IMR-90 (cell line): ENCODE data around the gene HOXA2. TPM values are rescaled to one million over a fixed set of nuclear protein-coding genes. Genes with fewer than 3 reads are reported as not detected.

Experiments
- ATAC-seq: fragments of 200-7000 bp; cut with Tn5 transposase; 2 replicates; pipeline ENCODE4 v1.9.1; 2020; ENCODE audit warnings: low read depth, mild to moderate bottlenecking, moderate library complexity
- BruUV-seq: library from RNA; stranded (reverse); fragments of 400-500 nt; replicated peaks from 2 replicates; lab custom pipeline; 2021; lab: Mats Ljungman, UMichigan
- CTCF ChIA-PET: fragments of 300-600 bp; formaldehyde crosslinking; extraction: SDS; loops from one replicate; lab custom pipeline; 2021; ENCODE audit warnings: antibody characterized with exemption; lab: Yijun Ruan, JAX
- POLR2A ChIA-PET: fragments of 300-600 bp; sonication (Branson Sonifier 250); formaldehyde crosslinking; loops from one replicate; lab custom pipeline; 2022; ENCODE audit warnings: antibody characterized with exemption; ENCODE audit not compliant: unreplicated experiment; lab: Charles Lee
- DNase-seq: peaks from one replicate; pipeline ENCODE4 v3.0.0; 2013
- H2AFZ ChIP-seq: replicated peaks from 2 replicates; pipeline ENCODE3; 2013; ENCODE audit warnings: low read length, mild to moderate bottlenecking; ENCODE audit not compliant: poor library complexity
- H2AK5ac ChIP-seq: 2 replicates; pipeline ENCODE4 v1.6.1; 2013; ENCODE audit warnings: low read depth, low read length, inconsistent platforms
- H2AK9ac ChIP-seq: replicated peaks from 2 replicates; pipeline ENCODE3; 2013; ENCODE audit warnings: mild to moderate bottlenecking, low read depth, low read length, moderate library complexity; ENCODE audit not compliant: poor library complexity
- H2BK120ac ChIP-seq: 2 replicates; pipeline ENCODE4 v1.6.1; 2013; ENCODE audit warnings: low read depth, low read length, inconsistent platforms
- H2BK15ac ChIP-seq: 3 replicates; pipeline ENCODE4 v1.6.1; 2013; ENCODE audit warnings: low read depth, low read length, inconsistent platforms
- H2BK20ac ChIP-seq: 2 replicates; pipeline ENCODE4 v1.6.1; 2013; ENCODE audit warnings: low read depth, mild to moderate bottlenecking, inconsistent platforms, low read length, moderate library complexity
- H2BK5ac ChIP-seq: 2 replicates; pipeline ENCODE4 v1.6.1; 2013; ENCODE audit warnings: mild to moderate bottlenecking, low read depth, low read length, inconsistent platforms; ENCODE audit not compliant: poor library complexity, severe bottlenecking
- H3K14ac ChIP-seq: replicated peaks from 2 replicates; pipeline ENCODE4 v1.6.1; 2013; ENCODE audit warnings: low read depth, low read length, inconsistent platforms
- H3K18ac ChIP-seq: 2 replicates; pipeline ENCODE4 v1.6.1; 2013; ENCODE audit warnings: low read depth, low read length, control low read depth
- H3K23ac ChIP-seq: 2 replicates; pipeline ENCODE4 v1.6.1; 2013; ENCODE audit warnings: low read depth, low read length, inconsistent platforms
- H3K27ac ChIP-seq: 2 replicates; pipeline ENCODE4 v1.5.1; 2013; ENCODE audit warnings: mild to moderate bottlenecking, control low read depth, low read length; ENCODE audit not compliant: insufficient read depth
- H3K27me3 ChIP-seq: 2 replicates; pipeline ENCODE4 v1.6.1; 2013; ENCODE audit warnings: low read length; ENCODE audit not compliant: control insufficient read depth, insufficient read depth
- H3K36me3 ChIP-seq: 2 replicates; pipeline ENCODE4 v1.6.1; 2013; ENCODE audit warnings: low read length, mixed read lengths; ENCODE audit not compliant: control insufficient read depth, insufficient read depth
- H3K4ac ChIP-seq: 2 replicates; pipeline ENCODE4 v1.6.1; 2013; ENCODE audit warnings: low read depth, low read length, inconsistent platforms
- H3K4me1 ChIP-seq: 2 replicates; pipeline ENCODE4 v1.6.1; 2013; ENCODE audit warnings: low read length, mixed read lengths; ENCODE audit not compliant: control insufficient read depth, insufficient read depth
- H3K4me2 ChIP-seq: 2 replicates; pipeline ENCODE4 v1.6.1; 2013; ENCODE audit warnings: low read depth, mild to moderate bottlenecking, control low read depth, low read length, moderate library complexity
- H3K4me3 ChIP-seq: 2 replicates; pipeline ENCODE4 v1.5.1; 2013; ENCODE audit warnings: low read depth, mild to moderate bottlenecking, control low read depth, low read length, moderate library complexity; ENCODE audit not compliant: insufficient read depth
- H3K56ac ChIP-seq: 2 replicates; pipeline ENCODE4 v1.6.1; 2013; ENCODE audit warnings: low read length, inconsistent platforms; ENCODE audit not compliant: insufficient read depth; ENCODE audit errors: extremely low read depth
- H3K79me1 ChIP-seq, 2 experiments: 2 replicates each; pipeline ENCODE4 v1.6.1; 2013; ENCODE audit warnings: low read length in 2 of 2, inconsistent platforms in 1 of 2, low read depth in 1 of 2
- H3K9ac ChIP-seq: 2 replicates; pipeline ENCODE4 v1.6.1; 2013; ENCODE audit warnings: low read depth, low read length, control low read depth
- H3K9me1 ChIP-seq: 2 replicates; pipeline ENCODE4 v1.6.1; 2013; ENCODE audit warnings: low read length, inconsistent platforms; ENCODE audit not compliant: insufficient read depth
- H3K9me3 ChIP-seq: 2 replicates; pipeline ENCODE4 v1.6.1; 2013; ENCODE audit warnings: low read length; ENCODE audit not compliant: control insufficient read depth, insufficient read depth
- H4K20me1 ChIP-seq: 2 replicates; pipeline ENCODE4 v1.6.1; 2013; ENCODE audit warnings: low read length, inconsistent platforms; ENCODE audit not compliant: insufficient read depth
- H4K5ac ChIP-seq: 2 replicates; pipeline ENCODE4 v1.6.1; 2013; ENCODE audit warnings: mild to moderate bottlenecking, low read depth, low read length, control low read depth
- H4K8ac ChIP-seq, 2 experiments: 2 replicates each; pipeline ENCODE4 v1.6.1; 2013; ENCODE audit warnings: low read depth in 2 of 2, low read length in 2 of 2, control low read depth in 1 of 2, inconsistent platforms in 1 of 2
- H4K91ac ChIP-seq: 2 replicates; pipeline ENCODE4 v1.6.1; 2013; ENCODE audit warnings: low read depth, low read length, inconsistent platforms; ENCODE audit not compliant: insufficient read depth
- BHLHE40 ChIP-seq: fragments of 150-350 bp; IDR thresholded peaks from 2 replicates; pipeline ENCODE4 v1.6.1; 2016; ENCODE audit warnings: mild to moderate bottlenecking, low read depth, low read length
- CEBPB ChIP-seq: IDR thresholded peaks from 2 replicates; pipeline ENCODE4 v1.6.1; 2012; ENCODE audit warnings: low read depth, low read length, improper control_type of control experiment
- CHD1 ChIP-seq: IDR thresholded peaks from 2 replicates; pipeline ENCODE4 v1.6.1; 2012; ENCODE audit warnings: low read depth, low read length, improper control_type of control experiment
- CTCF ChIP-seq: conservative IDR thresholded peaks from 2 replicates; pipeline ENCODE4 v1.5.1; 2012; ENCODE audit warnings: mild to moderate bottlenecking, low read depth, low read length, improper control_type of control experiment
- ELK1 ChIP-seq: fragments of 150-350 bp; IDR thresholded peaks from 2 replicates; pipeline ENCODE4 v1.6.1; 2016; ENCODE audit warnings: low read depth, mild to moderate bottlenecking, low read length, moderate library complexity, borderline replicate concordance
- FOS ChIP-seq: fragments of 150-350 bp; IDR thresholded peaks from 2 replicates; pipeline ENCODE4 v1.6.1; 2016; ENCODE audit warnings: low read depth, low read length
- MAZ ChIP-seq: IDR thresholded peaks from 2 replicates; pipeline ENCODE4 v1.6.1; 2012; ENCODE audit warnings: low read depth, mild to moderate bottlenecking, low read length, improper control_type of control experiment, moderate library complexity, borderline replicate concordance
- NFE2L2 ChIP-seq: fragments of 150-350 bp; IDR thresholded peaks from 2 replicates; pipeline ENCODE4 v1.6.1; 2016; ENCODE audit warnings: low read depth, mild to moderate bottlenecking, low read length
- POLR2A ChIP-seq: IDR thresholded peaks from 2 replicates; pipeline ENCODE4 v1.6.1; 2012; ENCODE audit warnings: mild to moderate bottlenecking, low read depth, low read length
- RCOR1 ChIP-seq: IDR thresholded peaks from 2 replicates; pipeline ENCODE4 v1.6.1; 2012; ENCODE audit warnings: mild to moderate bottlenecking, low read length, improper control_type of control experiment; ENCODE audit not compliant: insufficient replicate concordance
- RFX5 ChIP-seq: IDR thresholded peaks from 2 replicates; pipeline ENCODE4 v1.8.0; 2012; ENCODE audit warnings: low read depth, mild to moderate bottlenecking, low read length, moderate library complexity
- SMC3 ChIP-seq: fragments of 150-350 bp; IDR thresholded peaks from 2 replicates; pipeline ENCODE4 v1.6.1; 2016; ENCODE audit warnings: low read depth, mild to moderate bottlenecking, antibody characterized with exemption, low read length, moderate library complexity
- WGBS, 2 experiments: methylation state at CpG; one replicate each; pipeline versions ENCODE4 v1.1.5 to v1.1.7; 2013; ENCODE audit warnings: missing lambda C conversion rate in 2 of 2; ENCODE audit not compliant: insufficient read length in 1 of 2; ENCODE audit errors: extremely low coverage in 2 of 2; 5-methylcytosine and 5-hydroxymethylcytosine counted together
- dilution Hi-C: fragments of 300-500 bp; cut with HindIII; formaldehyde crosslinking; loops from one replicate; pipeline ENCODE4 v1.14.3; 2018; ENCODE audit warnings: low sequenced_read_pairs; ENCODE audit not compliant: unreplicated experiment
- in situ Hi-C: fragments of 300-500 bp; cut with MboI; formaldehyde crosslinking; loops from 3 replicates; pipeline ENCODE4 v1.14.3; 2019; ENCODE audit warnings: low sequenced_read_pairs, inconsistent platforms, mixed read lengths
- intact Hi-C: fragments of 100-400 bp; cut with micrococcal nuclease; formaldehyde crosslinking; loops from 2 replicates; pipeline ENCODE4 v1.10.0; 2022
- polyA plus RNA-seq, 3 experiments: library from polyadenylated mRNA; depleted of rRNA; stranded (reverse); fragments of >200 nt; gene quantifications; 2 replicates each; pipeline ENCODE4 v1.2.3, GENCODE V29; 2012; ENCODE audit warnings: low replicate concordance in 1 of 3
- total RNA-seq: library from RNA; depleted of rRNA; stranded (reverse); fragments of >200 nt; gene quantifications from 2 replicates; pipeline ENCODE4 v1.2.3, GENCODE V29; 2012
- TF ChIP-seq, protein P1 (sequence below): fragments of 150-350 bp; IDR thresholded peaks from 2 replicates; pipeline ENCODE4 v1.6.1; 2017; ENCODE audit warnings: mild to moderate bottlenecking, antibody characterized with exemption, low read length, low read depth

Gene HOXA2
- total and polyA plus RNA-seq, 2 of the 4 experiments (the other 2 are of a cell fraction) = 1.6 to 3.9 TPM

GRCh38 chr7:27116031-27116961 is 13.8 kb upstream of the HOXA2 start:
- dilution Hi-C loops (no loop called here), in situ Hi-C loops (no loop called here), intact Hi-C loops (no loop called here)
- Histone ChIP-seq H3K14ac (peak overlapping the region; percentile 87), H3K9me3 (no peaks in the 10 kb centered on the region), H2AFZ (no peak overlapping the region), H2BK5ac (peak overlapping the region; percentile 80), H3K36me3 (peaks cover 9% of the 10 kb centered on the region; the same call in 1 of the 2 replicates), H3K18ac (peak overlapping the region; percentile 97), H3K4me3 (peak overlapping the region; percentile 71), H2AK5ac (peak overlapping the region; percentile 53), H3K27me3 (no peaks in the 10 kb centered on the region), H3K9me1 (peaks cover 10% of the 10 kb centered on the region; the same call in 1 of the 2 replicates), H3K4me1 (peaks cover 27% of the 10 kb centered on the region), H3K79me1 (peaks cover 0 to 41% of the 10 kb centered on the region in 2 experiments; a peak in 2 of 4 replicates), H3K56ac (peak overlapping the region; percentile 91), H2BK120ac (peak overlapping the region; percentile 56), H4K8ac (peak overlapping the region; percentile 37 to 70; a peak in 3 of 4 replicates), H3K27ac (peak overlapping the region; percentile 89), H3K4me2 (peak overlapping the region; percentile 78), H4K91ac (peak overlapping the region; percentile 68), H4K20me1 (peaks cover 10% of the 10 kb centered on the region), H2AK9ac (peak overlapping the region; percentile 32), H3K4ac (peak overlapping the region; percentile 86), H3K23ac (peak overlapping the region; percentile 95), H2BK15ac (no peak overlapping the region), H4K5ac (peak overlapping the region; percentile 54), H2BK20ac (peak overlapping the region; percentile 64; the same call in 1 of the 2 replicates), H3K9ac (peak overlapping the region; percentile 96)
- no TSS peak for BruUV-seq
- ChIA-PET CTCF (interaction anchor here (1.2 to 1.3 kb wide), 2 partner anchors 11 to 262 kb away, joined by 3 read pairs; no protein-coding TSS in a partner anchor), POLR2A (interaction anchor here (0.7 to 1.4 kb wide), 2 partner anchors 16 to 19 kb away, joined by 3 to 4 read pairs; no protein-coding TSS in a partner anchor)
- DNase-seq (peak; percentile 22), ATAC-seq (no peak)
- TF ChIP-seq RCOR1 = no peak
- TF ChIP-seq CHD1 = peak; percentile 76; the same call in 1 of the 2 replicates
- TF ChIP-seq CEBPB = no peak
- peak; percentile 65 for TF ChIP-seq POLR2A
- TF ChIP-seq NFE2L2 = no peak
- TF ChIP-seq CTCF = no peak
- no peak for TF ChIP-seq MAZ
- TF ChIP-seq, protein P1, sequence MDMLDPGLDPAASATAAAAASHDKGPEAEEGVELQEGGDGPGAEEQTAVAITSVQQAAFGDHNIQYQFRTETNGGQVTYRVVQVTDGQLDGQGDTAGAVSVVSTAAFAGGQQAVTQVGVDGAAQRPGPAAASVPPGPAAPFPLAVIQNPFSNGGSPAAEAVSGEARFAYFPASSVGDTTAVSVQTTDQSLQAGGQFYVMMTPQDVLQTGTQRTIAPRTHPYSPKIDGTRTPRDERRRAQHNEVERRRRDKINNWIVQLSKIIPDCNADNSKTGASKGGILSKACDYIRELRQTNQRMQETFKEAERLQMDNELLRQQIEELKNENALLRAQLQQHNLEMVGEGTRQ = no peak
- 0 out of 2 replicates have a peak, but pooled peaks have one; percentile 4 for TF ChIP-seq SMC3
- TF ChIP-seq BHLHE40 = no peak
- no peak for TF ChIP-seq ELK1
- TF ChIP-seq RFX5 = no peak
- no peak for TF ChIP-seq FOS
- WGBS, 2 experiments = no CpG with 5 or more reads among the region's 20 CpGs
